Measurements from ENCODE around the gene OR2AP1.
"Not testable (repeated sequence)": the region's sequence is repeated elsewhere in the genome, so short reads cannot be mapped to it uniquely, and the experiment has no call there.

DNA sequence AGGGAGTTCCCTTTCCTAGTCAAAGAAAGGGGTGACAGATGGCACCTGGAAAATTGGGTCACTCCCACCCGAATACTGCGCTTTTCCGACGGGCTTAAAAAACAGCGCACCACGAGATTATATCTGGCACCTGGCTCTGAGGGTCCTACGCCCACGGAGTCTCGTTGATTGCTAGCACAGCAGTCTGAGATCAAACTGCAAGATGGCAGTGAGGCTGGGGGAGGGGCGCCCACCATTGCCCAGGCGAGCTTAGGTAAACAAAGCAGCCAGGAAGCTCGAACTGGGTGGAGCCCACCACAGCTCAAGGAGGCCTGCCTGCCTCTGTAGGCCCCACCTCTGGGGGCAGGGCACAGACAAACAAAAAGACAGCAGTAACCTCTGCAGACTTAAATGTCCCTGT lies 17.9 kb downstream of the OR2AP1 start:
- TF ChIP-seq, protein P1, sequence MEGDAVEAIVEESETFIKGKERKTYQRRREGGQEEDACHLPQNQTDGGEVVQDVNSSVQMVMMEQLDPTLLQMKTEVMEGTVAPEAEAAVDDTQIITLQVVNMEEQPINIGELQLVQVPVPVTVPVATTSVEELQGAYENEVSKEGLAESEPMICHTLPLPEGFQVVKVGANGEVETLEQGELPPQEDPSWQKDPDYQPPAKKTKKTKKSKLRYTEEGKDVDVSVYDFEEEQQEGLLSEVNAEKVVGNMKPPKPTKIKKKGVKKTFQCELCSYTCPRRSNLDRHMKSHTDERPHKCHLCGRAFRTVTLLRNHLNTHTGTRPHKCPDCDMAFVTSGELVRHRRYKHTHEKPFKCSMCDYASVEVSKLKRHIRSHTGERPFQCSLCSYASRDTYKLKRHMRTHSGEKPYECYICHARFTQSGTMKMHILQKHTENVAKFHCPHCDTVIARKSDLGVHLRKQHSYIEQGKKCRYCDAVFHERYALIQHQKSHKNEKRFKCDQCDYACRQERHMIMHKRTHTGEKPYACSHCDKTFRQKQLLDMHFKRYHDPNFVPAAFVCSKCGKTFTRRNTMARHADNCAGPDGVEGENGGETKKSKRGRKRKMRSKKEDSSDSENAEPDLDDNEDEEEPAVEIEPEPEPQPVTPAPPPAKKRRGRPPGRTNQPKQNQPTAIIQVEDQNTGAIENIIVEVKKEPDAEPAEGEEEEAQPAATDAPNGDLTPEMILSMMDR (IDR thresholded peaks at IDR 0.05; ENCODE audit: extremely low read depth in 1 of 2, insufficient read depth in 1 of 2, low read depth in 1 of 2, low read length in 2 of 2): not testable (repeated sequence)
- not testable (repeated sequence) for TF ChIP-seq POLR2A (IDR thresholded peaks at IDR 0.05; ENCODE audit: low read depth, low read length)

Data from endothelial cell of umbilical vein (primary cell).